SK-N-SH (cell line): ENCODE measurements around the gene TMEM245. TPM values are rescaled to one million over a fixed set of nuclear protein-coding genes. Genes with fewer than 3 reads are reported as not detected.
A peak's percentile ranks its signal among the peaks of the same experiment; 100 is the strongest.

Source experiments
- CTCF ChIA-PET: fragments of 300-600, 350-600 bp; formaldehyde crosslinking; extraction: SDS; loops from one replicate; lab custom pipeline; 2021; lab: Yijun Ruan, JAX
- POLR2A ChIA-PET: fragments of 350-600 bp; sonication (Branson Sonifier 250); formaldehyde crosslinking; extraction: SDS; loops from one replicate; lab custom pipeline; 2020; ENCODE audit warnings: antibody characterized with exemption, inconsistent platforms; lab: Yijun Ruan, JAX
- DNase-seq: peaks from one replicate; pipeline ENCODE4 v3.0.0; 2012
- H2AFZ ChIP-seq: fragments of 200-600 bp; sonication (generic); 2 replicates; pipeline ENCODE4 v1.8.1; 2016; ENCODE audit warnings: antibody characterized with exemption, mild to moderate bottlenecking, low read depth
- H3F3A ChIP-seq: fragments of 200-600 bp; sonication (generic); replicated peaks from 2 replicates; pipeline ENCODE3; 2016; ENCODE audit warnings: antibody characterized with exemption, mild to moderate bottlenecking; ENCODE audit not compliant: insufficient read depth
- H3K27ac ChIP-seq, 2 experiments: fragments of 200-500 bp in 1 of 2; fragments of 200-600 bp in 1 of 2; sonication (Bioruptor generic) in 1 of 2; sonication (generic), shearing (Covaris generic) in 1 of 2; 2 replicates each; pipeline versions ENCODE4 v1.5.1 to v1.6.1; 2014 to 2016; ENCODE audit warnings: low read depth in 2 of 2, inconsistent platforms in 1 of 2, low read length in 1 of 2, mild to moderate bottlenecking in 1 of 2, mixed read lengths in 1 of 2
- H3K27me3 ChIP-seq: fragments of 200-600 bp; sonication (generic), shearing (Covaris generic); 2 replicates; pipeline ENCODE4 v1.6.1; 2016; ENCODE audit warnings: mixed run types; ENCODE audit not compliant: insufficient read depth
- H3K36me3 ChIP-seq, 2 experiments: fragments of 200-500 bp in 1 of 2; fragments of 200-600 bp in 1 of 2; sonication (Bioruptor generic) in 1 of 2; sonication (generic) in 1 of 2; replicated peaks in 1 of 2; 2 replicates each; pipeline versions ENCODE3 to v1.5.1; 2014 to 2016; ENCODE audit warnings: low read length in 1 of 2, mild to moderate bottlenecking in 1 of 2; ENCODE audit not compliant: insufficient read depth in 2 of 2, control insufficient read depth in 1 of 2
- H3K4me1 ChIP-seq, 2 experiments: fragments of 200-500 bp in 1 of 2; fragments of 200-600 bp in 1 of 2; sonication (Bioruptor generic) in 1 of 2; sonication (generic), shearing (Covaris generic) in 1 of 2; 2 replicates each; pipeline versions ENCODE4 v1.5.1 to v1.6.1; 2014 to 2016; ENCODE audit warnings: low read depth in 1 of 2, low read length in 1 of 2, mixed run types in 1 of 2; ENCODE audit not compliant: insufficient read depth in 2 of 2, control insufficient read depth in 1 of 2
- H3K4me2 ChIP-seq: fragments of 200-600 bp; sonication (generic), shearing (Covaris generic); 2 replicates; pipeline ENCODE4 v1.6.1; 2017; ENCODE audit warnings: mixed run types
- H3K4me3 ChIP-seq, 2 experiments: fragments of 200-500 bp in 1 of 2; fragments of 200-600 bp in 1 of 2; sonication (Bioruptor generic) in 1 of 2; sonication (generic), shearing (Covaris generic) in 1 of 2; 2 replicates each; pipeline versions ENCODE4 v1.5.1 to v1.8.1; 2014 to 2016; ENCODE audit warnings: low read depth in 2 of 2, inconsistent platforms in 1 of 2, low read length in 1 of 2, mild to moderate bottlenecking in 1 of 2, mixed read lengths in 1 of 2, moderate library complexity in 1 of 2
- H3K79me2 ChIP-seq: fragments of 200-600 bp; sonication (generic); 2 replicates; pipeline ENCODE4 v1.8.1; 2017; ENCODE audit warnings: mild to moderate bottlenecking; ENCODE audit not compliant: insufficient read depth
- H3K9ac ChIP-seq: fragments of 200-600 bp; sonication (generic); 2 replicates; pipeline ENCODE4 v1.6.1; 2017; ENCODE audit warnings: mixed run types
- H3K9me2 ChIP-seq: fragments of 200-600 bp; sonication (generic); 2 replicates; pipeline ENCODE4 v1.6.1; 2017; ENCODE audit warnings: mixed run types
- H3K9me3 ChIP-seq: fragments of 200-600 bp; sonication (generic); 2 replicates; pipeline ENCODE4 v1.6.1; 2017; ENCODE audit warnings: mixed run types, mild to moderate bottlenecking, moderate library complexity
- H4K20me1 ChIP-seq: fragments of 200-600 bp; sonication (generic); 2 replicates; pipeline ENCODE4 v1.6.1; 2017; ENCODE audit warnings: mild to moderate bottlenecking, mixed run types; ENCODE audit not compliant: insufficient read depth
- CHD2 ChIP-seq: fragments of 150-350 bp; IDR thresholded peaks from 2 replicates; pipeline ENCODE4 v1.6.1; 2018; ENCODE audit warnings: low read length; ENCODE audit not compliant: partially characterized antibody
- CTCF ChIP-seq: fragments of 200-600 bp; sonication (generic); IDR thresholded peaks from 2 replicates; pipeline ENCODE4 v1.6.1; 2017; ENCODE audit warnings: antibody characterized with exemption, mild to moderate bottlenecking, moderate library complexity
- EP300 ChIP-seq, 2 experiments: IDR thresholded peaks; 2 replicates each; pipeline versions ENCODE4 v1.4.0 to v1.6.1; 2012; ENCODE audit warnings: borderline replicate concordance in 1 of 2, low read depth in 1 of 2, low read length in 1 of 2
- EZH2phosphoT487 ChIP-seq: fragments of 200-600 bp; sonication (generic); IDR thresholded peaks from 2 replicates; pipeline ENCODE4 v1.6.1; 2017; ENCODE audit warnings: low read depth, mixed run types, mild to moderate bottlenecking, antibody characterized with exemption, moderate library complexity, borderline replicate concordance
- GABPA ChIP-seq: IDR thresholded peaks from 2 replicates; pipeline ENCODE4 v1.4.0; 2012; ENCODE audit warnings: low read depth, mild to moderate bottlenecking
- GATA2 ChIP-seq: sonication (generic); formaldehyde crosslinking; IDR thresholded peaks from 2 replicates; pipeline ENCODE4 v1.5.0; 2020; ENCODE audit warnings: mild to moderate bottlenecking, missing genetic modification reagents
- NRF1 ChIP-seq: IDR thresholded peaks from 2 replicates; pipeline ENCODE4 v1.6.1; 2012; ENCODE audit warnings: low read depth, mild to moderate bottlenecking, low read length
- POLR2AphosphoS5 ChIP-seq: IDR thresholded peaks from 2 replicates; pipeline ENCODE4 v1.6.1; 2012; ENCODE audit warnings: low read depth, low read length
- RAD21 ChIP-seq: IDR thresholded peaks from 2 replicates; pipeline ENCODE4 v1.6.1; 2012; ENCODE audit warnings: mild to moderate bottlenecking, low read length
- RCOR1 ChIP-seq: fragments of 150-350 bp; IDR thresholded peaks from 2 replicates; pipeline ENCODE4 v1.6.1; 2017; ENCODE audit warnings: antibody characterized with exemption, low read length
- SIN3A ChIP-seq: IDR thresholded peaks from 2 replicates; pipeline ENCODE4 v1.6.1; 2012; ENCODE audit warnings: low read depth, mild to moderate bottlenecking, low read length, moderate library complexity, borderline replicate concordance
- SMC3 ChIP-seq: IDR thresholded peaks from 2 replicates; pipeline ENCODE4 v1.6.1; 2012; ENCODE audit warnings: low read depth, low read length, improper control_type of control experiment
- TEAD4 ChIP-seq: IDR thresholded peaks from 2 replicates; pipeline ENCODE4 v1.4.0; 2012; ENCODE audit warnings: mild to moderate bottlenecking, borderline replicate concordance; ENCODE audit not compliant: insufficient read depth
- USF1 ChIP-seq: IDR thresholded peaks from 2 replicates; pipeline ENCODE4 v1.4.0; 2012; ENCODE audit warnings: low read depth, borderline replicate concordance
- YY1 ChIP-seq: IDR thresholded peaks from 2 replicates; pipeline ENCODE4 v1.4.0; 2012; ENCODE audit warnings: low read depth, mild to moderate bottlenecking
- WGBS: methylation state at CpG from one replicate; pipeline ENCODE4 v1.1.6; 2017; ENCODE audit warnings: low lambda C conversion rate; 5-methylcytosine and 5-hydroxymethylcytosine counted together
- polyA plus RNA-seq, 3 experiments: library from polyadenylated mRNA; depleted of rRNA; stranded (reverse); fragments of >200 nt; gene quantifications; 2 replicates each; pipeline ENCODE4 v1.2.3, GENCODE V29; 2012

Gene TMEM245
- polyA plus RNA-seq, 1 of the 3 experiments (the other 2 are of a cell fraction): 17.5 TPM

GRCh38 chr9:109072133-109072692 lies 47.5 kb downstream of the TMEM245 start:
- POLR2A ChIA-PET: no interaction called here
- CTCF ChIA-PET: interaction anchor here (0.9 kb wide), 1 partner anchor 17 kb away, joined by 3 read pairs; no protein-coding TSS in a partner anchor

GRCh38 chr9:109068764-109069163 lies 51.0 kb downstream of the TMEM245 start:
- ChIA-PET POLR2A (no interaction called here), CTCF (interaction anchor here (1.1 kb wide), 1 partner anchor 22 kb away, joined by 3 read pairs; no protein-coding TSS in a partner anchor)
- no peaks in the 10 kb centered on the region for H3K27me3 ChIP-seq
- H3K4me3 ChIP-seq: no peak overlapping the region
- peaks cover 28% of the 10 kb centered on the region for H3F3A ChIP-seq
- H3K27ac ChIP-seq: no peak overlapping the region
- WGBS: 97% methylated on average over 1 of the region's 1 CpG
- peaks cover 0 to 17% of the 10 kb centered on the region in 2 experiments; a peak in 2 of 4 replicates for H3K4me1 ChIP-seq
- DNase-seq: no peak
- H3K79me2 ChIP-seq: peaks cover 16% of the 10 kb centered on the region; the same call in 1 of the 2 replicates
- H3K9me3 ChIP-seq: no peaks in the 10 kb centered on the region
- no peak overlapping the region for H2AFZ ChIP-seq
- peaks cover 41 to 53% of the 10 kb centered on the region in 2 experiments for H3K36me3 ChIP-seq
- H3K9me2 ChIP-seq: no peaks in the 10 kb centered on the region
- TF ChIP-seq POLR2AphosphoS5 (no peak), NRF1 (no peak), EP300 (IDR thresholded peaks at IDR 0.05; ENCODE audit: borderline replicate concordance in 1 of 2, low read depth in 1 of 2, low read length in 1 of 2) (no peak), GATA2 (CRISPR knock-in tag) (no peak), RAD21 (no peak), USF1 (no peak), RCOR1 (no peak)
- no peak overlapping the region for H3K9ac ChIP-seq
- H3K4me2 ChIP-seq: no peak overlapping the region
- H4K20me1 ChIP-seq: no peaks in the 10 kb centered on the region

More at GRCh38 chr9:109072133-109072692, 47.5 kb downstream of the TMEM245 start:
- Histone ChIP-seq H2AFZ (no peak overlapping the region), H3K27me3 (no peaks in the 10 kb centered on the region), H3K27ac (no peak overlapping the region), H3K4me2 (no peak overlapping the region), H3K79me2 (peaks cover 16% of the 10 kb centered on the region; the same call in 1 of the 2 replicates), H3K9me3 (no peaks in the 10 kb centered on the region), H3K9me2 (no peaks in the 10 kb centered on the region), H3K4me1 (no peaks in the 10 kb centered on the region), H3F3A (no peaks in the 10 kb centered on the region), H3K4me3 (no peak overlapping the region), H3K9ac (no peak overlapping the region), H3K36me3 (peaks cover 41 to 58% of the 10 kb centered on the region in 2 experiments), H4K20me1 (no peaks in the 10 kb centered on the region)
- no peak for TF ChIP-seq SIN3A
- 98% methylated on average over 8 of the region's 8 CpGs for WGBS
- no peak for DNase-seq

DNA sequence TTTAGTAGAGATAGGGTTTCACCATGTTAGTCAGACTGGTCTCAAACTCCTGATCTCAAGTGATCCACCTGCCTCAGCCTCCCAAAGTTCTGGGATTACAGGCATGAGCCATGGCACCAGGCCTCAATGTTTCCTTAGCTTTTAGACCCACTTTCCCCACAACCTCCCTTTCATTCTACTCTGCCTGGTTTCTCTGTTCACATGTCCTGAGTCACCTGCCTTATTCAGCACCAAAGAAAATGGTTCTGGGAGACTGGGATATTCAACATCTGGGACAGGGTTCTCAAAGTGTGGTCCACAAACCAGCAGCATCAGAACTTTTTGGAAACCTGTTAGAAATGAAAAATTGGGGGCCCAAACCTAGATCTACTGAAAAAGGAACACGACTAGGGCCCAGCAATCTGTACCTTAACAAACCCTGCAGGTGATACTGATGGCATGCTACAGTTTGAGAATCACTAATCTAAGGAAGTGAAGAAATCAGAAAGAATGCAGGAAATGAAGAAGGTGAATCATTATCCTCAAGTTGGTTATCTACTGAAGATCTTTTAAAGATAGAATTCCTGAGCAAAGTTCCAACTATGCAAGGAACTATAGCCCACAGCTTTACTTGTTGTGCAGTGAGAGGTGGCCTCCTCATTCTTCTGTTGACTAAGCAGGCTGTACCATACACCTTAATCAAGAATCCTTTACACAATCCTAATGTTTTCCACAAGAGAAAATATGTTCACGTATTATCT lies 54.6 kb downstream of the TMEM245 start:
- no peak for DNase-seq
- ChIA-PET POLR2A (no interaction called here), CTCF (no interaction called here)
- Histone ChIP-seq H3K9me2 (no peaks in the 10 kb centered on the region), H3K4me3 (no peak overlapping the region), H3K4me1 (peaks cover 0 to 17% of the 10 kb centered on the region in 2 experiments; a peak in 2 of 4 replicates), H3K27ac (peak overlapping the region; percentile 4 to 56; a peak in 3 of 4 replicates), H2AFZ (no peak overlapping the region), H3K9me3 (no peaks in the 10 kb centered on the region), H3K9ac (peak overlapping the region; percentile 1; the same call in 1 of the 2 replicates), H3K79me2 (peaks cover 39% of the 10 kb centered on the region; the same call in 1 of the 2 replicates), H3K27me3 (no peaks in the 10 kb centered on the region), H3K4me2 (peak overlapping the region; percentile 45; the same call in 1 of the 2 replicates), H3F3A (peaks cover 30% of the 10 kb centered on the region), H4K20me1 (no peaks in the 10 kb centered on the region), H3K36me3 (peaks cover 34 to 45% of the 10 kb centered on the region in 2 experiments)
- WGBS: 49% methylated on average over 2 of the region's 2 CpGs
- TF ChIP-seq TEAD4: peak; percentile 70; the same call in 1 of the 2 replicates
- no peak for TF ChIP-seq CHD2
- TF ChIP-seq YY1: no peak
- no peak for TF ChIP-seq GABPA
- no peak for TF ChIP-seq SIN3A
- TF ChIP-seq POLR2AphosphoS5: peak; percentile 45; the same call in 1 of the 2 replicates
- TF ChIP-seq RCOR1: no peak
- no peak for TF ChIP-seq RAD21
- no peak for TF ChIP-seq EZH2phosphoT487
- TF ChIP-seq SMC3: no peak
- no peak for TF ChIP-seq CTCF
- no peak for TF ChIP-seq NRF1
